GM12878 (cell line): ENCODE data around the gene SERHL2.

Experiments
- CHD2 ChIP-seq: IDR thresholded peaks from 2 replicates; pipeline ENCODE4 v1.6.1; 2011; ENCODE audit warnings: low read depth, low read length, improper control_type of control experiment, borderline replicate concordance
- CTCF ChIP-seq, 3 experiments: IDR thresholded peaks in 2 of 3; conservative IDR thresholded peaks in 1 of 3; 2 replicates each; pipeline ENCODE4 v1.5.1; 2011; ENCODE audit warnings: low read depth in 3 of 3, low read length in 3 of 3, mild to moderate bottlenecking in 3 of 3, control low read depth in 2 of 3, moderate library complexity in 2 of 3, inconsistent platforms in 1 of 3, mixed read lengths in 1 of 3; ENCODE audit not compliant: control insufficient read depth in 2 of 3, insufficient read depth in 1 of 3; ENCODE audit errors: extremely low read depth in 1 of 3
- E4F1 ChIP-seq: fragments of 450-650 bp; IDR thresholded peaks from 2 replicates; pipeline ENCODE4 v1.6.1; 2018; ENCODE audit warnings: borderline replicate concordance, mild to moderate bottlenecking; ENCODE audit not compliant: partially characterized antibody
- EZH2 ChIP-seq: IDR thresholded peaks from 2 replicates; pipeline ENCODE4 v1.6.1; 2012; ENCODE audit warnings: low read depth, mild to moderate bottlenecking, control low read depth, inconsistent platforms, low read length, borderline replicate concordance; ENCODE audit not compliant: control insufficient read depth
- JUNB ChIP-seq: IDR thresholded peaks from 2 replicates; pipeline ENCODE4 v1.6.1; 2016; ENCODE audit warnings: antibody characterized with exemption, mild to moderate bottlenecking
- RAD21 ChIP-seq: IDR thresholded peaks from 2 replicates; pipeline ENCODE4 v1.6.1; 2011; ENCODE audit warnings: mild to moderate bottlenecking, low read depth, low read length, moderate library complexity; ENCODE audit not compliant: insufficient read depth
- TCF7 ChIP-seq: IDR thresholded peaks from 2 replicates; pipeline ENCODE4 v1.6.1; 2014; ENCODE audit warnings: antibody characterized with exemption, borderline replicate concordance
- TF ChIP-seq, protein P1 (sequence below): fragments of 450-650 bp; formaldehyde crosslinking; IDR thresholded peaks from 2 replicates; pipeline ENCODE4 v1.5.0; 2022; ENCODE audit warnings: mild to moderate bottlenecking, missing genetic modification characterization
- TF ChIP-seq, protein P2 (sequence below): IDR thresholded peaks from 2 replicates; pipeline ENCODE4 v1.6.1; 2012; ENCODE audit warnings: low read depth, low read length, improper control_type of control experiment

DNA sequence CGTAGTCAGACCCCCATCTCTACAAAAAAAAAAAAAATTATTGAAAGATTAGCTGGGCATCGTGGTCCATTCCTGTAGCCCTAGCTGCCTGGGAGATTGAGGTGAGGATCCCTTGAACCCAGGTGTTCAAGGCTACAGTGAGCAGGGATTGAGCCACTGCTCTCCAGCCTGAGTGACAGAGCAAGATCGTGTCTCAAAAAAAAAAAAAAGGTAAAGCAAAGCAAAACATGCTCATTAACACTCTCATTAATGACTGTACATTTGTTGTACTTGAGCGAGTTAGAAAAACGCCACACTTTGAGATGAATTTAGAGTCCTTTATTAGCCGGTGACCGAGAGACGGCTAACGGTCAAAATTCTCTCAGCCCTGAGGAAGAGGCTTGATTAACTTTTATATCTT is 6.2 kb upstream of the SERHL2 start:
- TF ChIP-seq, protein P1, sequence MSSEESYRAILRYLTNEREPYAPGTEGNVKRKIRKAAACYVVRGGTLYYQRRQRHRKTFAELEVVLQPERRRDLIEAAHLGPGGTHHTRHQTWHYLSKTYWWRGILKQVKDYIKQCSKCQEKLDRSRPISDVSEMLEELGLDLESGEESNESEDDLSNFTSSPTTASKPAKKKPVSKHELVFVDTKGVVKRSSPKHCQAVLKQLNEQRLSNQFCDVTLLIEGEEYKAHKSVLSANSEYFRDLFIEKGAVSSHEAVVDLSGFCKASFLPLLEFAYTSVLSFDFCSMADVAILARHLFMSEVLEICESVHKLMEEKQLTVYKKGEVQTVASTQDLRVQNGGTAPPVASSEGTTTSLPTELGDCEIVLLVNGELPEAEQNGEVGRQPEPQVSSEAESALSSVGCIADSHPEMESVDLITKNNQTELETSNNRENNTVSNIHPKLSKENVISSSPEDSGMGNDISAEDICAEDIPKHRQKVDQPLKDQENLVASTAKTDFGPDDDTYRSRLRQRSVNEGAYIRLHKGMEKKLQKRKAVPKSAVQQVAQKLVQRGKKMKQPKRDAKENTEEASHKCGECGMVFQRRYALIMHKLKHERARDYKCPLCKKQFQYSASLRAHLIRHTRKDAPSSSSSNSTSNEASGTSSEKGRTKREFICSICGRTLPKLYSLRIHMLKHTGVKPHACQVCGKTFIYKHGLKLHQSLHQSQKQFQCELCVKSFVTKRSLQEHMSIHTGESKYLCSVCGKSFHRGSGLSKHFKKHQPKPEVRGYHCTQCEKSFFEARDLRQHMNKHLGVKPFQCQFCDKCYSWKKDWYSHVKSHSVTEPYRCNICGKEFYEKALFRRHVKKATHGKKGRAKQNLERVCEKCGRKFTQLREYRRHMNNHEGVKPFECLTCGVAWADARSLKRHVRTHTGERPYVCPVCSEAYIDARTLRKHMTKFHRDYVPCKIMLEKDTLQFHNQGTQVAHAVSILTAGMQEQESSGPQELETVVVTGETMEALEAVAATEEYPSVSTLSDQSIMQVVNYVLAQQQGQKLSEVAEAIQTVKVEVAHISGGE (CRISPR knock-in tag) = no peak
- no peak for TF ChIP-seq E4F1
- TF ChIP-seq CTCF (IDR thresholded peaks at IDR 0.05 in 2 of 3, conservative IDR thresholded peaks at IDR 0.05 in 1 of 3; ENCODE audit: control insufficient read depth in 2 of 3, extremely low read depth in 1 of 3, insufficient read depth in 1 of 3, low read depth in 3 of 3, low read length in 3 of 3) = no peak
- TF ChIP-seq EZH2 = no peak
- TF ChIP-seq RAD21 = no peak
- TF ChIP-seq, protein P2, sequence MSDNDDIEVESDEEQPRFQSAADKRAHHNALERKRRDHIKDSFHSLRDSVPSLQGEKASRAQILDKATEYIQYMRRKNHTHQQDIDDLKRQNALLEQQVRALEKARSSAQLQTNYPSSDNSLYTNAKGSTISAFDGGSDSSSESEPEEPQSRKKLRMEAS = no peak
- TF ChIP-seq TCF7 = no peak
- TF ChIP-seq CHD2 = no peak
- no peak for TF ChIP-seq JUNB
